Mesenchymal stem cell (in vitro differentiated cells and primary cell): Measurements from ENCODE around the gene HTT.

Experiments
- DNase-seq: peaks from one replicate; pipeline ENCODE4 v3.0.0-alpha.2; 2013
- H2AFZ ChIP-seq: one replicate; pipeline ENCODE4 v1.6.1; 2013; ENCODE audit warnings: low read depth, mild to moderate bottlenecking, control low read depth, inconsistent platforms, low read length, moderate library complexity
- H2AK5ac ChIP-seq: 2 replicates; pipeline ENCODE4 v1.6.1; 2013; ENCODE audit warnings: low read length, moderate library complexity, mild to moderate bottlenecking, inconsistent platforms; ENCODE audit not compliant: severe bottlenecking
- H2BK120ac ChIP-seq: one replicate; pipeline ENCODE4 v1.6.1; 2013; ENCODE audit warnings: low read depth, mild to moderate bottlenecking, inconsistent platforms, low read length, moderate library complexity
- H2BK12ac ChIP-seq, 2 experiments: one replicate each; pipeline ENCODE4 v1.6.1; 2013; ENCODE audit warnings: inconsistent platforms in 2 of 2, low read length in 2 of 2, mild to moderate bottlenecking in 2 of 2, moderate library complexity in 2 of 2, control low read depth in 1 of 2
- H2BK15ac ChIP-seq: one replicate; pipeline ENCODE4 v1.6.1; 2013; ENCODE audit warnings: mild to moderate bottlenecking, low read depth, inconsistent platforms; ENCODE audit not compliant: poor library complexity, severe bottlenecking
- H2BK5ac ChIP-seq: 2 replicates; pipeline ENCODE4 v1.6.1; 2013; ENCODE audit warnings: low read depth, mild to moderate bottlenecking, low read length, control low read depth, inconsistent platforms; ENCODE audit not compliant: poor library complexity, severe bottlenecking
- H3K14ac ChIP-seq, 2 experiments: one replicate each; pipeline ENCODE4 v1.6.1; 2013; ENCODE audit warnings: inconsistent platforms in 2 of 2, low read length in 2 of 2, control low read depth in 1 of 2, mild to moderate bottlenecking in 1 of 2, moderate library complexity in 1 of 2
- H3K18ac ChIP-seq, 2 experiments: one replicate each; pipeline ENCODE4 v1.6.1; 2013; ENCODE audit warnings: inconsistent platforms in 2 of 2, low read length in 2 of 2, control low read depth in 1 of 2, low read depth in 1 of 2, mild to moderate bottlenecking in 1 of 2
- H3K23ac ChIP-seq, 2 experiments: one replicate each; pipeline ENCODE4 v1.6.1; 2013; ENCODE audit warnings: inconsistent platforms in 2 of 2, low read length in 2 of 2, mild to moderate bottlenecking in 2 of 2, moderate library complexity in 2 of 2, control low read depth in 1 of 2
- H3K27ac ChIP-seq: 2 replicates; pipeline ENCODE4 v1.5.1; 2013; ENCODE audit warnings: mild to moderate bottlenecking, moderate library complexity, low read length, control low read depth, inconsistent platforms; ENCODE audit not compliant: poor library complexity, severe bottlenecking
- H3K27me3 ChIP-seq, 2 experiments: 2 replicates each; pipeline versions ENCODE4 v1.6.1 to v1.7.0; 2013; ENCODE audit warnings: low read length in 2 of 2, mild to moderate bottlenecking in 2 of 2, moderate library complexity in 2 of 2, control low read depth in 1 of 2, inconsistent platforms in 1 of 2; ENCODE audit not compliant: control insufficient read depth in 1 of 2, insufficient read depth in 1 of 2
- H3K36me3 ChIP-seq, 2 experiments: 2 replicates each; pipeline versions ENCODE4 v1.6.1 to v1.7.0; 2013; ENCODE audit warnings: low read length in 2 of 2, control low read depth in 1 of 2, inconsistent platforms in 1 of 2, low read depth in 1 of 2, mild to moderate bottlenecking in 1 of 2; ENCODE audit not compliant: insufficient read depth in 2 of 2, control insufficient read depth in 1 of 2
- H3K4ac ChIP-seq, 2 experiments: one replicate each; pipeline ENCODE4 v1.6.1; 2013; ENCODE audit warnings: inconsistent platforms in 2 of 2, low read length in 2 of 2, mild to moderate bottlenecking in 2 of 2, moderate library complexity in 2 of 2, control low read depth in 1 of 2, low read depth in 1 of 2
- H3K4me1 ChIP-seq: 2 replicates; pipeline ENCODE4 v1.6.1; 2013; ENCODE audit warnings: low read depth, low read length, control low read depth; ENCODE audit not compliant: control insufficient read depth, insufficient read depth
- H3K4me2 ChIP-seq: 2 replicates; pipeline ENCODE4 v1.6.1; 2013; ENCODE audit warnings: low read length, mild to moderate bottlenecking, inconsistent platforms; ENCODE audit not compliant: poor library complexity, severe bottlenecking
- H3K4me3 ChIP-seq, 2 experiments: 2 replicates each; pipeline versions ENCODE4 v1.5.1 to v1.7.0; 2013; ENCODE audit warnings: low read length in 2 of 2, mild to moderate bottlenecking in 2 of 2, control low read depth in 1 of 2, low read depth in 1 of 2; ENCODE audit not compliant: insufficient read depth in 1 of 2
- H3K79me1 ChIP-seq: replicated peaks from 2 replicates; pipeline ENCODE4 v1.6.1; 2013; ENCODE audit warnings: mild to moderate bottlenecking, control low read depth, low read length, inconsistent platforms; ENCODE audit not compliant: poor library complexity, severe bottlenecking
- H3K9ac ChIP-seq: 2 replicates; pipeline ENCODE4 v1.7.0; 2013; ENCODE audit warnings: mild to moderate bottlenecking, low read length, moderate library complexity
- H3K9me3 ChIP-seq: 2 replicates; pipeline ENCODE4 v1.7.0; 2013; ENCODE audit warnings: mild to moderate bottlenecking, low read length; ENCODE audit not compliant: control insufficient read depth
- H4K8ac ChIP-seq: one replicate; pipeline ENCODE4 v1.6.1; 2013; ENCODE audit warnings: inconsistent platforms, mild to moderate bottlenecking, low read length, moderate library complexity
- H4K91ac ChIP-seq: one replicate; pipeline ENCODE4 v1.6.1; 2013; ENCODE audit warnings: mild to moderate bottlenecking, low read length, inconsistent platforms
- WGBS: methylation state at CpG from one replicate; pipeline ENCODE4 v1.1.7; 2013; ENCODE audit warnings: mixed read lengths; 5-methylcytosine and 5-hydroxymethylcytosine counted together

The HTT gene

DNA sequence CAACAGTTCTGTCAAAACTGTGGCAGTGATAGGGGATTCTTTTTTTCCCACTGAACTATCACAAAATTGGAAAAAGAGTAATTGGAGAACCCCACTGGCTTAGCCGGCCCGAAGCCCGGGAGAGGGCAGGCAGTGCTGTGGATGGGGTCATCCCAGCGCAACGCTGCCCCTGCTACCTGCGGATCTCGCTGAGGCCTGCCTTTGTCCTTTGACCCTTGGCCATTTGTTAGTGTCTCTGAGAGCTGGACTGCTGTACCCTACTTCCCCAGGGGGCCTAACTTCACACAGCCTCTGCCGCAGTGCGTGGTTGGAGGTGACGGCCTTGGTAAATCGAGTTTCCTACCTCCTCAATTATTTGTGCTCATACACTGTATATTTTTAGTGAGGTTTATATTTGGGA lies 131.5 kb downstream of the HTT start:
- Histone ChIP-seq H3K9ac (no peak overlapping the region), H2AFZ (no peak overlapping the region), H3K4me2 (no peak overlapping the region), H2AK5ac (no peak overlapping the region), H3K27ac (no peak overlapping the region), H2BK15ac (no peak overlapping the region), H2BK5ac (no peak overlapping the region), H3K4ac (no peak overlapping the region), H3K18ac (no peak overlapping the region), H3K4me3 (no peak overlapping the region), H3K14ac (no peak overlapping the region), H2BK120ac (no peak overlapping the region), H3K23ac (no peak overlapping the region), H3K9me3 (no peaks in the 10 kb centered on the region), H3K36me3 (peaks cover 46 to 60% of the 10 kb centered on the region in 2 experiments), H4K8ac (peak overlapping the region; percentile 12), H2BK12ac (no peak overlapping the region), H3K79me1 (peaks cover 15% of the 10 kb centered on the region), H4K91ac (no peak overlapping the region), H3K27me3 (no peaks in the 10 kb centered on the region), H3K4me1 (no peaks in the 10 kb centered on the region)
- 95% methylated on average over 7 of the region's 11 CpGs for WGBS
- DNase-seq, result no peak

GRCh38 chr4:3206439-3207100 lies 132.1 kb downstream of the HTT start:
- H2AFZ ChIP-seq, result no peak overlapping the region
- H2BK120ac ChIP-seq, result no peak overlapping the region
- H4K8ac ChIP-seq, result no peak overlapping the region
- WGBS, result 96% methylated on average over 16 of the region's 18 CpGs
- H3K4me1 ChIP-seq, result no peaks in the 10 kb centered on the region
- no peak overlapping the region for H3K23ac ChIP-seq
- no peak for DNase-seq
- peaks cover 15% of the 10 kb centered on the region for H3K79me1 ChIP-seq
- H3K18ac ChIP-seq, result no peak overlapping the region
- H3K9ac ChIP-seq, result no peak overlapping the region
- no peak overlapping the region for H4K91ac ChIP-seq
- no peak overlapping the region for H3K27ac ChIP-seq
- no peak overlapping the region for H2AK5ac ChIP-seq
- no peak overlapping the region for H3K4me2 ChIP-seq
- H3K4ac ChIP-seq, result no peak overlapping the region
- H3K27me3 ChIP-seq, result no peaks in the 10 kb centered on the region
- H3K14ac ChIP-seq, result no peak overlapping the region
- H2BK15ac ChIP-seq, result no peak overlapping the region
- H3K36me3 ChIP-seq, result peaks cover 46 to 61% of the 10 kb centered on the region in 2 experiments
- no peak overlapping the region for H2BK12ac ChIP-seq
- no peak overlapping the region for H3K4me3 ChIP-seq
- H3K9me3 ChIP-seq, result no peaks in the 10 kb centered on the region
- H2BK5ac ChIP-seq, result no peak overlapping the region

DNA sequence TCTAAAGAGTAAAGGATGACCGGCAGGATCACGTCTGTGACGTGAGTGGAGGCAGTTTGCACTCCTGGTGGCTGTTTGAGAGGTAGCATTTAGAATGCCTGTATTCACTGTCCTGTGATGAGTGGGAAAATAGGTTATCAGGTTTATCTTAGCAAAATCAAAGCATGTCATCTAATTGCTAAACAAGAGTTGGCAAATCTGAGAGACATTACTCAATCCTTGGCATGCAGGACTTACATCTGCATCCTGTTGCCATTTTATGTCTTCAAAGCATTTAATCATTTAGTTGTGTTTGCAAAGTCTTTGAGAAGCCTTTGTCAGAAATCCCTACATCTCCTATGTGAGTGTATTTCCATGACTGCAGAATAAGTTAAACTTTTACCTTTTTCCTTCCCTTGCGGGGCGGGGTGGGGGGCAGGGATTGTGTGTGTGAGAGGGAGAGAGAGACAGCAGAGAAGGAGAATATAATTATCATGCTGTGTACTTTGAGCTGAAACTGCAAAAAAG lies 133.1 kb downstream of the HTT start:
- Histone ChIP-seq H3K14ac (no peak overlapping the region), H3K23ac (no peak overlapping the region), H2BK15ac (no peak overlapping the region), H2BK5ac (no peak overlapping the region), H3K4ac (no peak overlapping the region), H3K9me3 (no peaks in the 10 kb centered on the region), H2AFZ (no peak overlapping the region), H3K36me3 (peaks cover 53 to 64% of the 10 kb centered on the region in 2 experiments), H4K91ac (no peak overlapping the region), H3K4me1 (no peaks in the 10 kb centered on the region), H2BK120ac (no peak overlapping the region), H3K9ac (no peak overlapping the region), H3K4me3 (no peak overlapping the region), H3K27me3 (no peaks in the 10 kb centered on the region), H3K4me2 (no peak overlapping the region), H2BK12ac (no peak overlapping the region), H3K18ac (no peak overlapping the region), H3K27ac (peak overlapping the region; percentile 8), H2AK5ac (no peak overlapping the region), H3K79me1 (peaks cover 13% of the 10 kb centered on the region), H4K8ac (no peak overlapping the region)
- 96% methylated on average over 3 of the region's 5 CpGs for WGBS
- DNase-seq, result peak; percentile 12

DNA sequence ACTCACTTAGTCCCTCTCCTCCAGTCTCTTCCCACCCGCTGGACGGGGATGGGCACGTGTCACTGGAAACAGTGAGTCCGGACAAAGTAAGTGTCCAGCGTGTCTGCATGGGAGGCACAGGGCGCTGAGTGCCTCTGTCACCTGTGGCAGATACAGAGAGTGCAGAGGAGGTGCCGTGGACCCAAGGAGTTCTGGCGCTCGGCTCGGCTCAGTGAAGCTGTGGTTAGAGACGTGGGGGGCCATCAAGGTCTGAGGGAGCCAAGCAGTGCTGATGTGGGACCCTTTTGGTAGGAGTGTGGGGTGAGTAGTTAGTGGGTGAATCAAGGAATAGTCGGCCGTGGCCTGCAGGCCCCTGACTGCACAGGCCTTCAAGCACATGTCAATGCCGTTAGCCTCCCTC lies 134.3 kb downstream of the HTT start:
- no peak overlapping the region for H3K4me3 ChIP-seq
- no peak for DNase-seq
- no peaks in the 10 kb centered on the region for H3K9me3 ChIP-seq
- no peak overlapping the region for H3K18ac ChIP-seq
- no peak overlapping the region for H2AFZ ChIP-seq
- H3K14ac ChIP-seq, result no peak overlapping the region
- H2BK120ac ChIP-seq, result no peak overlapping the region
- no peak overlapping the region for H3K4me2 ChIP-seq
- no peaks in the 10 kb centered on the region for H3K27me3 ChIP-seq
- no peak overlapping the region for H2AK5ac ChIP-seq
- H3K9ac ChIP-seq, result no peak overlapping the region
- 98% methylated on average over 12 of the region's 14 CpGs for WGBS
- H2BK15ac ChIP-seq, result no peak overlapping the region
- H3K79me1 ChIP-seq, result peaks cover 8% of the 10 kb centered on the region
- no peak overlapping the region for H3K27ac ChIP-seq
- no peak overlapping the region for H3K4ac ChIP-seq
- H3K36me3 ChIP-seq, result peaks cover 61 to 74% of the 10 kb centered on the region in 2 experiments
- H2BK12ac ChIP-seq, result no peak overlapping the region
- no peak overlapping the region for H3K23ac ChIP-seq
- no peak overlapping the region for H4K8ac ChIP-seq
- H3K4me1 ChIP-seq, result no peaks in the 10 kb centered on the region
- H2BK5ac ChIP-seq, result no peak overlapping the region
- H4K91ac ChIP-seq, result no peak overlapping the region
